ENCODE measurements around the gene C19orf38.

GRCh38 chr19:10899151-10899653 lies 51.0 kb downstream of the C19orf38 start:
- TF ChIP-seq, protein P1, sequence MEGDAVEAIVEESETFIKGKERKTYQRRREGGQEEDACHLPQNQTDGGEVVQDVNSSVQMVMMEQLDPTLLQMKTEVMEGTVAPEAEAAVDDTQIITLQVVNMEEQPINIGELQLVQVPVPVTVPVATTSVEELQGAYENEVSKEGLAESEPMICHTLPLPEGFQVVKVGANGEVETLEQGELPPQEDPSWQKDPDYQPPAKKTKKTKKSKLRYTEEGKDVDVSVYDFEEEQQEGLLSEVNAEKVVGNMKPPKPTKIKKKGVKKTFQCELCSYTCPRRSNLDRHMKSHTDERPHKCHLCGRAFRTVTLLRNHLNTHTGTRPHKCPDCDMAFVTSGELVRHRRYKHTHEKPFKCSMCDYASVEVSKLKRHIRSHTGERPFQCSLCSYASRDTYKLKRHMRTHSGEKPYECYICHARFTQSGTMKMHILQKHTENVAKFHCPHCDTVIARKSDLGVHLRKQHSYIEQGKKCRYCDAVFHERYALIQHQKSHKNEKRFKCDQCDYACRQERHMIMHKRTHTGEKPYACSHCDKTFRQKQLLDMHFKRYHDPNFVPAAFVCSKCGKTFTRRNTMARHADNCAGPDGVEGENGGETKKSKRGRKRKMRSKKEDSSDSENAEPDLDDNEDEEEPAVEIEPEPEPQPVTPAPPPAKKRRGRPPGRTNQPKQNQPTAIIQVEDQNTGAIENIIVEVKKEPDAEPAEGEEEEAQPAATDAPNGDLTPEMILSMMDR (conservative IDR thresholded peaks at IDR 0.05 in 1 of 2, IDR thresholded peaks at IDR 0.05 in 1 of 2; ENCODE audit: extremely low read depth in 1 of 2, insufficient read depth in 1 of 2, low read depth in 1 of 2, low read length in 2 of 2) = no peak
- TF ChIP-seq EZH2 (IDR thresholded peaks at IDR 0.05; ENCODE audit: borderline replicate concordance, low read length) = no peak

All from mammary epithelial cell (primary cell).